Left renal pelvis (tissue), 4 donors: Measurements from ENCODE around the gene ICAM4. TPM values are rescaled to one million over a fixed set of nuclear protein-coding genes. Genes with fewer than 3 reads are reported as not detected.
"Not testable (repeated sequence)": the region's sequence is repeated elsewhere in the genome, so short reads cannot be mapped to it uniquely, and the experiment has no call there.

Experiments
- DNase-seq, 4 donors: peaks; one replicate each; pipeline ENCODE4 v3.0.0-alpha.2; 2013; ENCODE audit warnings: low read depth in 4 of 4, low spot score in 3 of 4
- polyA plus RNA-seq, 4 donors: library from polyadenylated mRNA; unstranded; fragments of 120-200 nt; gene quantifications; one replicate each; pipeline ENCODE4 v1.2.1, GENCODE V29; 2013; ENCODE audit not compliant: insufficient read length in 4 of 4

Gene ICAM4
- 1 to 10 TPM in 1 of 4 donors, under 1 TPM in 3; 0.36 to 1.5 (median 0.45) TPM for polyA plus RNA-seq

GRCh38 chr19:10286803-10287737, at the start of gene ICAM4:
Gene ICAM4 (plus strand): TSS chr19:10286955. CDS start chr19:10287013, 58 bp downstream.
- DNase-seq, result peak in 3 of 4 donors; percentile 58 to 73 (median 62)

GRCh38 chr19:10237702-10238101, 49.1 kb upstream of the ICAM4 start:
- DNase-seq, result no peak

- peak in 2 of 4 donors; percentile 31 to 41 for DNase-seq
Observed at GRCh38 chr19:10238172-10238783, 48.5 kb upstream of the ICAM4 start.

GRCh38 chr19:10241826-10242449, 44.8 kb upstream of the ICAM4 start:
- DNase-seq, result not testable (repeated sequence)

- DNase-seq, result no peak
Observed at GRCh38 chr19:10243606-10244005, 43.1 kb upstream of the ICAM4 start.

GRCh38 chr19:10245189-10245939, 41.4 kb upstream of the ICAM4 start:
- no peak for DNase-seq

GRCh38 chr19:10246511-10246910, 40.2 kb upstream of the ICAM4 start:
- DNase-seq, result no peak

- DNase-seq, result peak; percentile 96 to 97 (median 96)
Observed at GRCh38 chr19:10251792-10252694, 34.7 kb upstream of the ICAM4 start, which contains the start of gene MRPL4. Gene MRPL4 (plus strand): TSS chr19:10252214. CDS start chr19:10252254, 40 bp downstream.

GRCh38 chr19:10252707-10253106, 34.0 kb upstream of the ICAM4 start:
- no peak for DNase-seq

- DNase-seq, result no peak
Observed at GRCh38 chr19:10254244-10254643, 32.5 kb upstream of the ICAM4 start.

GRCh38 chr19:10255358-10255757, 31.4 kb upstream of the ICAM4 start:
- no peak for DNase-seq

GRCh38 chr19:10256551-10256950, 30.2 kb upstream of the ICAM4 start:
- DNase-seq, result no peak

GRCh38 chr19:10256970-10257615, 29.7 kb upstream of the ICAM4 start:
- DNase-seq, result no peak

GRCh38 chr19:10258080-10258710, 28.6 kb upstream of the ICAM4 start:
- no peak for DNase-seq

- peak in 1 of 4 donors; percentile 69 for DNase-seq
Observed at GRCh38 chr19:10259162-10259905, 27.4 kb upstream of the ICAM4 start.

GRCh38 chr19:10260141-10260584, 26.6 kb upstream of the ICAM4 start:
- DNase-seq, result no peak

GRCh38 chr19:10262771-10263170, 24.0 kb upstream of the ICAM4 start:
- DNase-seq, result no peak

GRCh38 chr19:10266706-10267105, 20.0 kb upstream of the ICAM4 start:
- DNase-seq, result no peak
